Activated CD8-positive, alpha-beta T cell treated with anti-CD3 and anti-CD28 coated beads for 36 hours (primary cell): ENCODE results near the gene HERC4. TPM values are rescaled to one million over a fixed set of nuclear protein-coding genes. Genes with fewer than 3 reads are reported as not detected.
"Not testable (repeated sequence)": the region's sequence is repeated elsewhere in the genome, so short reads cannot be mapped to it uniquely, and the experiment has no call there.

Experiments
- ATAC-seq: fragments of 200-7000 bp; cut with Tn5 transposase; one replicate; pipeline ENCODE4 v1.10.0; 2021; ENCODE audit warnings: mild to moderate bottlenecking, moderate library complexity
- CTCF ChIA-PET: fragments of 350-600 bp; sonication (Branson Sonifier 250); formaldehyde crosslinking; loops from one replicate; lab custom pipeline; 2021; ENCODE audit warnings: antibody characterized with exemption; lab: Charles Lee
- POLR2A ChIA-PET: fragments of 350-600 bp; sonication (Branson Sonifier 250); formaldehyde crosslinking; loops from one replicate; lab custom pipeline; 2021; ENCODE audit warnings: antibody characterized with exemption; lab: Charles Lee
- DNase-seq: peaks from one replicate; pipeline ENCODE4 v3.0.0-alpha.2; 2020
- H3K27ac Mint-ChIP-seq: one replicate; pipeline ENCODE4 v1.8.0; 2021; ENCODE audit warnings: mild to moderate bottlenecking, mixed read lengths
- H3K27me3 Mint-ChIP-seq: one replicate; pipeline ENCODE4 v1.8.0; 2021; ENCODE audit warnings: mixed read lengths
- H3K36me3 Mint-ChIP-seq: one replicate; pipeline ENCODE4 v1.8.0; 2021; ENCODE audit warnings: low read depth, mixed read lengths
- H3K4me1 Mint-ChIP-seq: one replicate; pipeline ENCODE4 v1.8.0; 2021; ENCODE audit warnings: low read depth, mixed read lengths
- H3K4me3 Mint-ChIP-seq: one replicate; pipeline ENCODE4 v1.8.0; 2021; ENCODE audit warnings: mild to moderate bottlenecking, moderate library complexity, mixed read lengths
- H3K9me3 Mint-ChIP-seq: one replicate; pipeline ENCODE4 v1.8.0; 2021; ENCODE audit warnings: mixed read lengths
- CTCF ChIP-seq: fragments of 200-600 bp; IDR thresholded peaks from one replicate; pipeline ENCODE4 v1.8.0; 2022; ENCODE audit warnings: antibody characterized with exemption, mild to moderate bottlenecking
- intact Hi-C: fragments of 100-400 bp; cut with micrococcal nuclease; formaldehyde crosslinking; loops from one replicate; pipeline ENCODE4 v1.10.0; 2022
- total RNA-seq, 2 experiments: library from RNA; stranded (reverse); gene quantifications; one replicate each; pipeline ENCODE4 v1.2.3, GENCODE V29; 2021

Gene HERC4
- total RNA-seq, 2 experiments from 2014 or later = 59.3 to 59.6 TPM

DNA sequence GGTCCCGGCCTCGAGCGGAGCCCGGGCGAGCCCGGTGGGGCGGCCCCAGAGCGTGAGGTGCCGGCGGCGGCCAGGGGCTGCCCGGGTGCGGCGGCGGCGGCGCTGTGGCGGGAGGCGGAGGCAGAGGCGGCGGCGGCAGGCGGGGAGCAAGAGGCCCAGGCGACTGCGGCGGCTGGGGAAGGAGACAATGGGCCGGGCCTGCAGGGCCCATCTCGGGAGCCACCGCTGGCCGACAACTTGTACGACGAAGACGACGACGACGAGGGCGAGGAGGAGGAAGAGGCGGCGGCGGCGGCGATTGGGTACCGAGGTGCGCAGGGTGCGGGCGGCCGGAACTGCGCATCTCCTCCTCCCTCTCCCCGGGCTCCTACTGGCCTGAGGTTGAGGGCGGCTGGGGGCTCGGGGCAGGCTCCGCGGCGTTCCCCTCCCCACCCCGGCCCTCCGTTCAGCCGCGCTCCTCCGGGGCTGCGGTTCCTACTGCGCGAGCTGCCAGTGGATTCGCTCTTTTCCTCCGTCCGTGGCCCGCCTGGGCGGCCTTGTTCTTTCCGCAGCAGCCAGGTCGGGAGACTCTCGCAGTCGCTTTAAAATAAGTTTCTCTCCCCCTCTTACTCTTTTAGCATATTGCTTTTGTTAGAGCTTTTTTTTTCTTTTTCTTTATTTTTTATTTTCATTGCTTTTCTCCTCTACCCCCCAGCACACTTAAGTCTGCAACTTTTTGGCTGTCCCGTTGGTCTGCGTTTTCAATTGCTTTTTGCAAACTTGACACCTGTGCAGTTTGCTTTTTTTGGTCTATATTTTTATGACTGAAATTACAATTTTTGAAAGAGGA is 190.0 kb downstream of the HERC4 start:
- intact Hi-C loops = no loop called here
- Mint-ChIP-seq H3K9me3 (no peaks in the 10 kb centered on the region), H3K27me3 (no peaks in the 10 kb centered on the region), H3K4me1 (peaks cover 32% of the 10 kb centered on the region), H3K36me3 (peaks cover 39% of the 10 kb centered on the region), H3K4me3 (peak overlapping the region; percentile 94), H3K27ac (peak overlapping the region; percentile 90)
- CTCF ChIA-PET = interaction anchor here (0.6 to 3.8 kb wide), 6 partner anchors 13 to 105 kb away, joined by 3 to 17 read pairs (median 6); no protein-coding TSS in a partner anchor
- ATAC-seq = peak; percentile 86
- TF ChIP-seq CTCF = no peak
- POLR2A ChIA-PET = interaction anchor here (0.8 to 1.7 kb wide), 7 partner anchors 9 to 96 kb away, joined by 3 to 6 read pairs (median 4); no protein-coding TSS in a partner anchor
- peak; percentile 85 for DNase-seq

- POLR2A ChIA-PET = interaction anchor here (0.9 to 1.7 kb wide), 5 partner anchors 9 to 95 kb away, joined by 3 to 6 read pairs (median 4); no protein-coding TSS in a partner anchor
These were observed 190.7 kb downstream of the HERC4 start, which contains the start of gene SIRT1 for GRCh38 chr10:67884313-67884841. Gene SIRT1, plus strand, starts transcription at chr10:67884656. Its CDS starts 66 bp downstream, at chr10:67884722.

DNA sequence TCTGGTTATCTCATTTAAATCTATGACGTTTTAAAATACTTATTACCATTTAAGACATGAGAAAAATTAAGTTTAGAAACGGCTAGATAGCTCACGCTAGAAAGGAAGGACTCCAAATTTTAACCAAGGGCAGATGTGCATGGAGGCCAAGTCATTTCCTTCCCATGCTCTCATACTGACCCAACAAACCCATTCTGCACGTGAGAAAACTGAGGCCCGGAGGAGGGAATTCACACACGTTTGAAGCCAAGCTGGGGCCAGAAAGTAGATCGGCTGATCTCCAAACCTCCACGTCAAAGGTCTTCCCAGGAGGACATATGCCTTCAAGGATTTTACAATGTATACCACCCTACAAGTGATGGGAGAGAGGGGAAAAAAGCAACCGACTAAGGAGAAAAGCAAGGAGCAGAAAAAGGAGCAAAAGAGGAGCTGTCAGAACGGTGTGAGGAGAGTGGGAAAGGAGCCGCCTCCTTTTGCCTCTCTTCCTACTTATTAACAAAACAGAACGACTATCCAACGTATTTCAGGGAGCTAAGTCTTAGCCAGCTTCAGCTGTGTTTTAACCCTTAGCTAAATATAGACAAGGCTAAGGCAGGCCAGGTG is 191.3 kb downstream of the HERC4 start:
- ChIA-PET CTCF (interaction anchor here (0.6 to 1.5 kb wide), 7 partner anchors 8 to 96 kb away, joined by 3 to 8 read pairs (median 5); no protein-coding TSS in a partner anchor), POLR2A (interaction anchor here (1.0 to 1.3 kb wide), 3 partner anchors 13 to 24 kb away, joined by 3 to 5 read pairs (median 4); no protein-coding TSS in a partner anchor)
- Mint-ChIP-seq H3K36me3 (peaks cover 30% of the 10 kb centered on the region), H3K9me3 (no peaks in the 10 kb centered on the region), H3K27me3 (no peaks in the 10 kb centered on the region), H3K4me1 (peaks cover 23% of the 10 kb centered on the region), H3K27ac (peak overlapping the region; percentile 91), H3K4me3 (peak overlapping the region; percentile 94)
- intact Hi-C loops = no loop called here
- DNase-seq (no peak), ATAC-seq (peak; percentile 3)
- no peak for TF ChIP-seq CTCF

More at GRCh38 chr10:67884313-67884841, 190.7 kb downstream of the HERC4 start, which contains the start of gene SIRT1:
- Mint-ChIP-seq H3K27me3 (no peaks in the 10 kb centered on the region), H3K9me3 (no peaks in the 10 kb centered on the region), H3K36me3 (peaks cover 35% of the 10 kb centered on the region), H3K4me3 (peak within 1 kb of the TSS; percentile 94), H3K27ac (peak within 1 kb of the TSS; percentile 91), H3K4me1 (peaks cover 29% of the 10 kb centered on the region)
- no peak for TF ChIP-seq CTCF
- peak; percentile 89 for DNase-seq
- intact Hi-C loops = no loop called here
- peak; percentile 75 for ATAC-seq
- CTCF ChIA-PET = interaction anchor here (0.6 to 1.5 kb wide), 7 partner anchors 9 to 96 kb away, joined by 3 to 8 read pairs (median 5); no protein-coding TSS in a partner anchor

GRCh38 chr10:67878133-67878532 is 196.9 kb downstream of the HERC4 start:
- CTCF ChIA-PET = interaction anchor here (0.7 to 2.9 kb wide), 2 partner anchors 23 to 115 kb away, joined by 4 to 14 read pairs; no protein-coding TSS in a partner anchor
- no peak for TF ChIP-seq CTCF
- no peak overlapping the region for H3K27ac Mint-ChIP-seq
- POLR2A ChIA-PET = no interaction called here
- H3K4me1 Mint-ChIP-seq = no peaks in the 10 kb centered on the region
- no peaks in the 10 kb centered on the region for H3K9me3 Mint-ChIP-seq
- ATAC-seq = no peak
- H3K27me3 Mint-ChIP-seq = no peaks in the 10 kb centered on the region
- intact Hi-C loops = no loop called here
- DNase-seq = no peak
- H3K36me3 Mint-ChIP-seq = no peaks in the 10 kb centered on the region
- no peak overlapping the region for H3K4me3 Mint-ChIP-seq

DNA sequence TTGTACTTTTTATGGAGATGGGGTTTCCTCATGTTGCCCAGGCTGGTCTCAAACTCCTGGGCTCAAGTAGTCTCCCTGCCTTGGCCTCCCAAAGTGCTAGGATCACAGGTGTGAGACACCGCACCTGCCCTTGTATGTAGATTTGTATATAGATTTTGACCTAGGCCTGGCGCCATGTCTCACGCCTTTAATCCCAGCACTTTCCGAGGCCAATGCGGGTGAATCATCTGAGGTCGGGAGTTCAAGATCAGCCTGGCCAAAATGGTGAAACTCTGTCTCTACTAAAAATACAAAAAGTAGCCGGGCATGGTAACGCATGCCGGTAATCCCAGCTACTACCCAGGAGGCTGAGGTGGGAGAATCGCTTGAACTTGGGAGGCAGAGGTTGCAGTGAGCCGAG is 197.7 kb downstream of the HERC4 start:
- H3K27me3 Mint-ChIP-seq, H3K27ac Mint-ChIP-seq, H3K36me3 Mint-ChIP-seq, H3K9me3 Mint-ChIP-seq, H3K4me1 Mint-ChIP-seq, intact Hi-C loops, H3K4me3 Mint-ChIP-seq, ATAC-seq, DNase-seq: not testable (repeated sequence)
- ChIA-PET CTCF (interaction anchor here (2.9 kb wide), 1 partner anchor 22 kb away, joined by 14 read pairs; no protein-coding TSS in a partner anchor), POLR2A (interaction anchor here (1.1 kb wide), 1 partner anchor 28 kb away, joined by 3 read pairs; no protein-coding TSS in a partner anchor)
